ENCODE results near the gene RPSA.

- TF ChIP-seq POLR2A (IDR thresholded peaks at IDR 0.05; ENCODE audit: low read length) (no peak), GATA1 (IDR thresholded peaks at IDR 0.05; ENCODE audit: low read depth, low read length) (no peak)
Measured at GRCh38 chr3:39358333-39358732, 48.2 kb upstream of the RPSA start.

Measured in erythroblast (primary cell).